ENCODE data around the gene DTYMK. TPM values are rescaled to one million over a fixed set of nuclear protein-coding genes. Genes with fewer than 3 reads are reported as not detected.

The DTYMK gene
- total and polyA plus RNA-seq, 12 donors, result 6.4 to 18.5 (median 9.4) TPM

- Histone ChIP-seq H3K36me3 (peaks cover 0 to 37% (median 15%) of the 10 kb centered on the region in 9 donors), H3K9me3 (peaks cover 0 to 8% (median 0%) of the 10 kb centered on the region in 11 donors), H3K4me3 (peak within 1 kb of the TSS; percentile 34 to 97 (median 86)), H3K27ac (peak within 1 kb of the TSS; percentile 91 to 100 (median 99)), H3K4me1 (peaks cover 17 to 66% (median 48%) of the 10 kb centered on the region in 9 donors), H3K27me3 (no peaks in the 10 kb centered on the region)
- ATAC-seq (peak; percentile 89 to 95 (median 90)), DNase-seq (peak; percentile 85 to 88)
- TF ChIP-seq CTCF (IDR thresholded peaks at IDR 0.05), result no peak
- WGBS, 2 donors, result 0% methylated on average over 93 to 123 of the region's 123 CpGs
- intact Hi-C loops (cut with DNase I), result loop anchor here in 2 of 10 donors (5.0 kb wide), 2 partner anchors 50 to 130 kb away; partner anchors contain the start of genes DTYMK (in 1 of the 2) and STK25 (in 1 of the 2)
These were observed 49.4 kb downstream of the DTYMK start, which contains the start of the genes ATG4B and THAP4 for GRCh38 chr2:241637018-241637794. ATG4B (plus strand) TSS chr2:241637693; CDS start chr2:241637715, 22 bp downstream. THAP4 (minus strand) TSS chr2:241637158; CDS start chr2:241637017, 141 bp downstream.

- intact Hi-C loops (cut with DNase I), result loop anchor here in 2 of 10 donors (5.0 kb wide), 2 partner anchors 51 to 129 kb away; partner anchors contain the start of genes DTYMK (in 1 of the 2) and STK25 (in 1 of the 2)
- 1% methylated on average over 77 to 97 of the region's 97 CpGs for WGBS, 2 donors
- H3K9me3 ChIP-seq, result peaks cover 0 to 8% (median 0%) of the 10 kb centered on the region in 11 donors
- no peaks in the 10 kb centered on the region for H3K27me3 ChIP-seq
- H3K4me3 ChIP-seq, result peak overlapping the region; percentile 30 to 97 (median 86)
- ATAC-seq (peak in 7 of 8 donors; percentile 6 to 43 (median 35)), DNase-seq (peak in 1 of 2 donors; percentile 41)
- peak in 1 of 9 donors; percentile 4 for TF ChIP-seq CTCF (IDR thresholded peaks at IDR 0.05)
- peaks cover 0 to 45% (median 22%) of the 10 kb centered on the region in 9 donors for H3K36me3 ChIP-seq
- H3K4me1 ChIP-seq, result peaks cover 17 to 58% (median 42%) of the 10 kb centered on the region in 9 donors
- H3K27ac ChIP-seq, result peak overlapping the region; percentile 91 to 100 (median 99)
These were observed 50.2 kb downstream of the DTYMK start for GRCh38 chr2:241636182-241637017.

DNA sequence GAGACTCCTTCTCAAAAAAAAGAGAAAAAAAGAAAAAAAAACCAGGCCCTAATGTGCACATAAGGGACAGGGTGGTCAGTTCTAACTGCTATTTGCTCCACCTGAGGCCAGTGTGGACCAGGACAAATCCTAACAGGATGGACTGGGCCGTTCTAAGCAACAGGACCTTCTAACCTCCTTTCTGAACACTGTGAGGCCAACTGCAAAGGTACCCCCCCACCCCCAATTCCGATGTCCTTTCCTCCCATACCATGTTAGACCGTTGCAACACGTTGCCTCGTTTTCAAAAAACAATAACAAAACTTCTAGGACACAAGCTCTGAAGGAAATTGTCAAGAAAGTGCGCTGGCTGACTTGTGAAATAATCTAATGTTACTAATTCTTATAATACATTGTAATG lies 50.9 kb downstream of the DTYMK start:
- TF ChIP-seq CTCF (IDR thresholded peaks at IDR 0.05), result no peak
- WGBS, 2 donors, result 22 to 25% methylated on average over 6 of the region's 6 CpGs
- intact Hi-C loops (cut with DNase I), result loop anchor here in 2 of 10 donors (5.0 kb wide), 2 partner anchors 52 to 128 kb away; partner anchors contain the start of genes DTYMK (in 1 of the 2) and STK25 (in 1 of the 2)
- Histone ChIP-seq H3K4me1 (peaks cover 15 to 51% (median 36%) of the 10 kb centered on the region in 9 donors), H3K27me3 (no peaks in the 10 kb centered on the region), H3K27ac (peak overlapping the region; percentile 91 to 100 (median 99)), H3K4me3 (peak overlapping the region in 9 of 10 donors; percentile 73 to 97 (median 87)), H3K9me3 (peaks cover 0 to 8% (median 0%) of the 10 kb centered on the region in 11 donors), H3K36me3 (peaks cover 0 to 51% (median 22%) of the 10 kb centered on the region in 9 donors)
- DNase-seq (no peak), ATAC-seq (no peak)

Measured in heart right ventricle (tissue), 16 donors.